T47D (cell line): Measurements from ENCODE around the gene TAF10.

Source experiments
- DNase-seq, 2 experiments: peaks; one replicate each; pipeline versions ENCODE4 v3.0.0 to v3.0.0-alpha.2; 2011 to 2012; ENCODE audit warnings: low read depth in 1 of 2, low spot score in 1 of 2
- JUND ChIP-seq: IDR thresholded peaks from 2 replicates; pipeline ENCODE4 v1.6.1; 2012; ENCODE audit warnings: low read depth
- in situ Hi-C: cut with HindIII; loops from 2 replicates; pipeline ENCODE4 v1.10.0; 2016; ENCODE audit warnings: low sequenced_read_pairs, low pct_unique_long_range_greater_than_20kb

TAF10 gene

DNA sequence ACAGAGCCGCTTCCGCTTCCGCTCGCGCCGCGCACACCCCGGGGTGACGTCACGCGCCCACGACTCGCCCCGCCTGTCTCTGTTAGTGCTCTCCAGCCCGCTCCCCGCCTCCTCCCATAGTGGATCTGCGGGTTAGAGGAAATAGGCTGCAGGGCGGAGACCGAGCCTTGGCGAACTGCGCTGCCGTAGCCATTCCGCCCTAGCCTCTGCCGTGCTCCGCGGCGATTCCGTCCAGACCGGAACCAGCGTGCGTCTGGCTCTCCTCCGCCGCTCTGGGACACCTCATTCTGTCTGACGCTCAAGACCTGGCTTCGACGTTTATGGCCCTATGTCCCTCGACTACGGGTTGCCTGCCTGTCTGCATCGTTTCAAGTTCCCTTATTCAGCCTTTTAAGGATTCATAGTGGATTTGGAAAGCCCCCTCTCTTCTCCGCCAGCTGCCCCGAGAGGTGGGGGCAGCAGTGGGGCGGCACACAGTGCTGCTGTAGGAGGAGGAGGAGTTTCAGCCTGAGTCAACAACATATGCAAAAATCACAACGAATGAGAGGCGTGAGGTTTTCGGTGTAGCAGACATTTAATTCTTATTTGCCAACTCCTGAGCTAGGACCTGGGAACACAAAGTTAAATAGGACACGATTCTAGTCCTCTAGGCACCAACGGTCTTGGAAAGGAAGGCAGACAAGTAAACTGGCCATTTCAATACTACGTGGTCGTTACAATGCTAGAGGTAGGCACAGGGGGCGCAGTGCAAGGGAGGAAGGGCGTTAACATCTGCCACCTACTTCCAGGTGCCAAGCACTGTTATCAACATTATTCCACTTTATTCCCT, at the start of gene TAF10:
TAF10 (minus strand) TSS at position 4 of the 829 bp plus-strand sequence. CDS start 27 bp downstream, outside the sequence.
- in situ Hi-C loops = no loop called here
- no peak for TF ChIP-seq JUND
- DNase-seq = peak; percentile 69 to 95

DNA sequence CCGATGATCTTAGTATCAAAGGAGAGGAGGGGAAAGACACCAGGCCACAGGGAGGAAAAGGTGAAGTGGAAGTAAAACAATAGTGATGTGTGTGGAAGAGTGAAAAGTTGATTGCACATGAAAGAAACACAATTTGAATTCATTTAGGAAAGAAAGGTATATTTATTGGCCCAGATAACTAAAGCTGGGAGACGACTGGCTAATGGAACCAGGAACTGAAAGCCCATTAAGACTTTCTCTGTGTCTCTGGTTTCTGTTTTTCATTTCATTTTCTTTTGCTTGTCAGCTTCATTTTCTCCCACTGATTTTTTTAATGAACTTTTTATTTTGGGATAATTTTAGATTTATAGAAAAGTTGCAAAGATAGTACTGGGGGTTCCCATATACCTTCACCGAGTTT, 48.7 kb upstream of the TAF10 start:
- no peak for TF ChIP-seq JUND
- in situ Hi-C loops = no loop called here
- no peak for DNase-seq

- no peak for DNase-seq
- in situ Hi-C loops = no loop called here
- no peak for TF ChIP-seq JUND
These were observed 46.6 kb upstream of the TAF10 start for GRCh38 chr11:6658647-6659046.

DNA sequence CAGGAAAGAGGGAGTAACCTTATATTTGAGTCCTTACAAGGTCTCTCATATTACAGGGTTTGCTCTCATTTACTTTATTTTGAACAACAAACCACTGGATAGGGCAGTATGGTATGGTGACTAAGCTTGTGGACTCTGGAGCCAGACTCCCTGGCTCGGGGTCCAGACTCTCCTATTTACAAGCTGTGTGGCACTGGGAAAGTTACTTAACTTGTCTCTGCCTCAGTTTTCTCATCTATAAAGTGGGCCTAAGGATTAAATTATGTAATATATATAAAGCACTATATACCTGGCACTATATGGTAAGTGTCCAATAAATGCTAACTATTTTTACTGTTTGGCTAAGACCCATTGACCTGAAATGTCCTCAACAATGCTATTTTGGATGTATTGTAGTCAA, 45.3 kb upstream of the TAF10 start:
- no peak for TF ChIP-seq JUND
- in situ Hi-C loops = no loop called here
- DNase-seq = no peak

DNA sequence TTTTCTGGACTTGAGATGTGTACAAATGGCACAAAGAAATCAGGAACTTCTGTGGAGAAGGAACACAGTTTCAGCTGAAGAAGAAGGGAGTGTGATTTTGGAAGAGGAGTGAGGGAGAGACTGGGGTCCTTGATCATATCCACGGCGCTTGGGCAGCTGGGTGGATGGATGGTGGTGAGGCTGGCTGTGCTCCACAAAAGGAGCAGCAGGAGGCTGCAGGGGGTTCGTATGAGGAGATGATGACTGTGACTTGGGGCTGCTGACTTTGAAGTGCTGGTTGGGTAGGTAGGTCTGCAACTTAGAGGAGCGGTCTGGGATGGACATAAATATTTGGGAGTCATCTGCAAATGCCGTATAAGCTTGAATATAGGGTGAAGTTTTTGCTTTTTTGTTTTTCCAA, 44.9 kb upstream of the TAF10 start:
- in situ Hi-C loops = no loop called here
- no peak for DNase-seq
- TF ChIP-seq JUND = no peak

DNA sequence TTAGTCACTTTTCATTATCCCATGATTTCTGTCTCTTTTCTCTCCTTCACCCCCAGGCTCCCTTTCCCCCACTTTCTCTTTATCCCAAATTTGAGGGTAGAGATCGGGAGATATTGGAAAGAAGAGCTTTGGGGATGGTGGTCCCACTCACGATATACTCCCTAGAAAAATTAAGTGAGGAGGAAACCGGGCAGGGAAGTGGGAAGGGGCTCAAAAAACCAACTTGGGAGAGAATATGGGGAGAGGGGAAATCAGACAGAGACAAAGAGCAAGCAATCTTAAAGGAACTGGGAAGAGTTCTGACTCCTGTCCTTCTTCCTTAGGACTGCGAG, 44.5 kb upstream of the TAF10 start:
- DNase-seq = no peak
- in situ Hi-C loops = no loop called here
- TF ChIP-seq JUND = no peak

GRCh38 chr11:6655790-6656583, 44.0 kb upstream of the TAF10 start, which contains the start of gene DCHS1:
Gene DCHS1 (minus strand): TSS chr11:6655809. CDS start chr11:6641613, 14,196 bp downstream.
- in situ Hi-C loops = no loop called here
- no peak for TF ChIP-seq JUND
- no peak for DNase-seq

GRCh38 chr11:6655020-6655789, 43.2 kb upstream of the TAF10 start:
- TF ChIP-seq JUND = no peak
- in situ Hi-C loops = no loop called here
- no peak for DNase-seq

DNA sequence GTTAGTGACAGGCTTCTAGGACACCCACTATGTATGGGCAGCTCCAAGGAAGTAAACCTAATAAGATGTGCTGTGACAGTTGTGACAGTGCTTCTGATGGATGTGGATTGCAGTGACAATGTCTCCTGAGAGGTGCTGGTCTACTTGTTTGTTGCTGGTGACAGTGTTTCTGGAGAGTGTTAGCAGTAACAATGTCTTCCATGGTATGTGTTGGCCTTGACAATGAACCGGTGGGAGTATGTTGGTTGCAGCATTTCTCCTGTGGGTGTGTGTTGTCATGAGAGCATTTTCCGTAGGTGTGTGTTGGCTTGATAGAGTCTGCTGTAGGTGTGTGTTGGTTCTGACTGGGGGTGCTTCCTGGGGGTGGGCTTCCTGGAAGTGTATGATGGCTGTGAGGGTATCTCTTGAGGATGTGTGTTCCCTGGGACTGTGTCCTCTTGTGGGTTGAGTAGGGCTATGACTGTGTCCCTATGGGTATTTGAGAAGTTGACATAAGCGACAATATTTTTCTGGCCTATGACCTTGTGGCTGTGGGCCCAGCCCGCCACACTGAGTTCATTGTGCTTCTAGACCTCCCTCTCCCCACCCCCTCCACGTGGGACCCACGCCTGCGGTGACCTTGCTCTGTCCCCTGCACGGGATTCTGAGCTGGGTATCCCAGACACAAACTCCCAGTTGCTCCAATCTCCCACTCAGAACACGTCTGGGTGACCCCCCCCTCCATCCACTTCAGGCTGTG, 42.4 kb upstream of the TAF10 start:
- TF ChIP-seq JUND = no peak
- DNase-seq = no peak
- in situ Hi-C loops = no loop called here

GRCh38 chr11:6653656-6654055, 41.6 kb upstream of the TAF10 start:
- no peak for TF ChIP-seq JUND
- in situ Hi-C loops = no loop called here
- no peak for DNase-seq

DNA sequence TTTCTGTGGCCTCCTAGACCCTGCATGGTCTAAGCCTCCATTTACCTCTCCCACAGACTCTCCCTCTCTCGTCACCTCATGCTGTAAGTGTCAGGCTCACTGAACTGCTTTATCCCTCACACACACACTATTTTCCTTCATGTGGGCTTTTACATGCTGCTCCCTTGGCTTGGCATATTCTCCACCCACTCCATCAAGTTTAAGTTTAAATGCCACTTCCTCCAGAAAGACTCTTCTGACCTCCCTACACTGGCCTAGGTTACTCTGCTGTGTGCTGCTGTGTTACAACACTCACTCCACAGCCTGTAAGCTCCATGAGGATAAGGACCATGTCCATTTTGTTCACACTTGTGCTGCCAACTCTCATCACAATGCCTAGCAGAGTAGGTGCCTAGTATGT, 41.1 kb upstream of the TAF10 start:
- TF ChIP-seq JUND = no peak
- in situ Hi-C loops = no loop called here
- DNase-seq = no peak

- no peak for DNase-seq
- in situ Hi-C loops = no loop called here
- TF ChIP-seq JUND = no peak
These were observed 40.2 kb upstream of the TAF10 start for GRCh38 chr11:6652182-6652581.

GRCh38 chr11:6650980-6651379, 39.0 kb upstream of the TAF10 start:
- in situ Hi-C loops = no loop called here
- DNase-seq = no peak
- TF ChIP-seq JUND = no peak
